ENCODE measurements around the gene XPO5. TPM values are rescaled to one million over a fixed set of nuclear protein-coding genes. Genes with fewer than 3 reads are reported as not detected.

The XPO5 gene
- total RNA-seq, 1 experiment from 2014 or later = 97.8 TPM

DNA sequence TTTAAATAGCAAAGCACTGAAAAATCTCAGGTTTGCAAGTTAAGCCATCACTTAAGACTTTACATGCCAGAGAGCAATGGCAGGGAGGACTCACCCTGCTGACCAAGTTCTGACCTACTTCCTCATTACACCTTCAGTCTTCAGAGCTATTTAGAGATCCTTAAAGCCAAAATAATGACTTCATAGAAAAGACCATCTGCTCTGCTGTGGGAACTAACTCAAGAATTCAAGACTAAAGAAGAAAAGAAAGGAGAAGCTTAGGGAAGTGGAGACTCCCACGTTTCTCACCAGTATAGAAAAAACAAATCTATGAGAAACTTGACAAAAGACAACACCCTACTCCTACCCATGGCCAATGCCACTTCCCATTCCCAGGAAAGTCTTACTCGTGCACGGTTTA is 28.6 kb downstream of the XPO5 start:
- no peak overlapping the region for H3K4me3 Mint-ChIP-seq
- no peak overlapping the region for H3K27ac Mint-ChIP-seq
- H3K4me1 Mint-ChIP-seq = no peaks in the 10 kb centered on the region
- TF ChIP-seq GRHL2 (CRISPR knock-in tag; IDR thresholded peaks at IDR 0.05; ENCODE audit: insufficient replicate concordance, severe bottlenecking) (no peak), SMAD3 (CRISPR knock-in tag; IDR thresholded peaks at IDR 0.05; ENCODE audit: borderline replicate concordance) (no peak), RORB (CRISPR knock-in tag; IDR thresholded peaks at IDR 0.05) (no peak), EMX1 (CRISPR knock-in tag; IDR thresholded peaks at IDR 0.05) (no peak), NR1H2 (CRISPR knock-in tag; IDR thresholded peaks at IDR 0.05) (no peak), NR3C1 (CRISPR knock-in tag; conservative IDR thresholded peaks at IDR 0.05; ENCODE audit: low read depth) (no peak), FOXJ3 (CRISPR knock-in tag; IDR thresholded peaks at IDR 0.05; ENCODE audit: borderline replicate concordance) (no peak), ZNF121 (CRISPR knock-in tag; IDR thresholded peaks at IDR 0.05) (no peak), OVOL2 (CRISPR knock-in tag; IDR thresholded peaks at IDR 0.05; ENCODE audit: borderline replicate concordance) (no peak), JAZF1 (CRISPR knock-in tag; IDR thresholded peaks at IDR 0.05) (no peak), NR2C2 (CRISPR knock-in tag; IDR thresholded peaks at IDR 0.05) (no peak), ZNF416 (CRISPR knock-in tag; IDR thresholded peaks at IDR 0.05) (no peak), CBFB (CRISPR knock-in tag; IDR thresholded peaks at IDR 0.05; ENCODE audit: low read depth) (no peak)
- TF ChIP-seq, protein P1, sequence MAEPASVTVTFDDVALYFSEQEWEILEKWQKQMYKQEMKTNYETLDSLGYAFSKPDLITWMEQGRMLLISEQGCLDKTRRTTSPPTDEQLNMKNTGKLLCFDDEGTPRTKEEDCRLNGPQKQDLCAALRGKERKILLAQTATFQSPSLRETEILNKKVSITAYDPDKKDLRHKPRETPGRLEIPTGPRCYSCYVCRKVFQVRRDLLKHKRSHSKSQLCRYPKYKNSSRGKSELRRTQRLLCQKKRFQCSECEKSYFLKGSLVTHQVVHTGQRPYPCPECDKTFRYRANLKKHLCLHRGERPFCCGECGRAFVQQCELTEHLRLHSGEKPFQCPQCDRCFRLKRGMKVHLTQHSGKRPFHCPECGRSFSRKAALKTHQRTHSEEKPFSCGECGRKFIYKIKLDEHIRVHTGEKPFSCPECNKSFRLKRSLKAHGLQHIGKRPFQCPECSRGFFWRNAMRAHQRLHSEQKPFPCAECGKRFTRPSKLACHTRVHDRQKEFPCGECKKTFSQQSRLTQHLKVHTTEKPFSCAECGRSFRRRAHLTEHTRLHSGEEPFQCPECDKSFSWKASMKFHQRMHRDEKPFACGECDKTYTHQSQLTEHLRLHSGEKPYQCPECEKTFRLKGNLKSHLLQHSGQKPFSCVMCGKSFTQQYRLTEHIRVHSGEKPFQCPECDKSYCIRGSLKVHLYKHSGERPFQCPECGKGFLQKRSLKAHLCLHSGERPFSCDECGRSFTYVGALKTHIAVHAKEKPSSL (CRISPR knock-in tag; conservative IDR thresholded peaks at IDR 0.05) = no peak
- TF ChIP-seq, protein P2, sequence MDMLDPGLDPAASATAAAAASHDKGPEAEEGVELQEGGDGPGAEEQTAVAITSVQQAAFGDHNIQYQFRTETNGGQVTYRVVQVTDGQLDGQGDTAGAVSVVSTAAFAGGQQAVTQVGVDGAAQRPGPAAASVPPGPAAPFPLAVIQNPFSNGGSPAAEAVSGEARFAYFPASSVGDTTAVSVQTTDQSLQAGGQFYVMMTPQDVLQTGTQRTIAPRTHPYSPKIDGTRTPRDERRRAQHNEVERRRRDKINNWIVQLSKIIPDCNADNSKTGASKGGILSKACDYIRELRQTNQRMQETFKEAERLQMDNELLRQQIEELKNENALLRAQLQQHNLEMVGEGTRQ (CRISPR knock-in tag; IDR thresholded peaks at IDR 0.05) = no peak
- TF ChIP-seq, protein P3, sequence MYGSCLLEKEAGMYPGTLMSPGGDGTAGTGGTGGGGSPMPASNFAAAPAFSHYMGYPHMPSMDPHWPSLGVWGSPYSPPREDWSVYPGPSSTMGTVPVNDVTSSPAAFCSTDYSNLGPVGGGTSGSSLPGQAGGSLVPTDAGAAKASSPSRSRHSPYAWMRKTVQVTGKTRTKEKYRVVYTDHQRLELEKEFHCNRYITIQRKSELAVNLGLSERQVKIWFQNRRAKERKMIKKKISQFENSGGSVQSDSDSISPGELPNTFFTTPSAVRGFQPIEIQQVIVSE (CRISPR knock-in tag; IDR thresholded peaks at IDR 0.05; ENCODE audit: borderline replicate concordance) = no peak
- TF ChIP-seq, protein P4, sequence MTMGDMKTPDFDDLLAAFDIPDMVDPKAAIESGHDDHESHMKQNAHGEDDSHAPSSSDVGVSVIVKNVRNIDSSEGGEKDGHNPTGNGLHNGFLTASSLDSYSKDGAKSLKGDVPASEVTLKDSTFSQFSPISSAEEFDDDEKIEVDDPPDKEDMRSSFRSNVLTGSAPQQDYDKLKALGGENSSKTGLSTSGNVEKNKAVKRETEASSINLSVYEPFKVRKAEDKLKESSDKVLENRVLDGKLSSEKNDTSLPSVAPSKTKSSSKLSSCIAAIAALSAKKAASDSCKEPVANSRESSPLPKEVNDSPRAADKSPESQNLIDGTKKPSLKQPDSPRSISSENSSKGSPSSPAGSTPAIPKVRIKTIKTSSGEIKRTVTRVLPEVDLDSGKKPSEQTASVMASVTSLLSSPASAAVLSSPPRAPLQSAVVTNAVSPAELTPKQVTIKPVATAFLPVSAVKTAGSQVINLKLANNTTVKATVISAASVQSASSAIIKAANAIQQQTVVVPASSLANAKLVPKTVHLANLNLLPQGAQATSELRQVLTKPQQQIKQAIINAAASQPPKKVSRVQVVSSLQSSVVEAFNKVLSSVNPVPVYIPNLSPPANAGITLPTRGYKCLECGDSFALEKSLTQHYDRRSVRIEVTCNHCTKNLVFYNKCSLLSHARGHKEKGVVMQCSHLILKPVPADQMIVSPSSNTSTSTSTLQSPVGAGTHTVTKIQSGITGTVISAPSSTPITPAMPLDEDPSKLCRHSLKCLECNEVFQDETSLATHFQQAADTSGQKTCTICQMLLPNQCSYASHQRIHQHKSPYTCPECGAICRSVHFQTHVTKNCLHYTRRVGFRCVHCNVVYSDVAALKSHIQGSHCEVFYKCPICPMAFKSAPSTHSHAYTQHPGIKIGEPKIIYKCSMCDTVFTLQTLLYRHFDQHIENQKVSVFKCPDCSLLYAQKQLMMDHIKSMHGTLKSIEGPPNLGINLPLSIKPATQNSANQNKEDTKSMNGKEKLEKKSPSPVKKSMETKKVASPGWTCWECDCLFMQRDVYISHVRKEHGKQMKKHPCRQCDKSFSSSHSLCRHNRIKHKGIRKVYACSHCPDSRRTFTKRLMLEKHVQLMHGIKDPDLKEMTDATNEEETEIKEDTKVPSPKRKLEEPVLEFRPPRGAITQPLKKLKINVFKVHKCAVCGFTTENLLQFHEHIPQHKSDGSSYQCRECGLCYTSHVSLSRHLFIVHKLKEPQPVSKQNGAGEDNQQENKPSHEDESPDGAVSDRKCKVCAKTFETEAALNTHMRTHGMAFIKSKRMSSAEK (CRISPR knock-in tag; IDR thresholded peaks at IDR 0.05; ENCODE audit: borderline replicate concordance) = no peak
- TF ChIP-seq, protein P5, sequence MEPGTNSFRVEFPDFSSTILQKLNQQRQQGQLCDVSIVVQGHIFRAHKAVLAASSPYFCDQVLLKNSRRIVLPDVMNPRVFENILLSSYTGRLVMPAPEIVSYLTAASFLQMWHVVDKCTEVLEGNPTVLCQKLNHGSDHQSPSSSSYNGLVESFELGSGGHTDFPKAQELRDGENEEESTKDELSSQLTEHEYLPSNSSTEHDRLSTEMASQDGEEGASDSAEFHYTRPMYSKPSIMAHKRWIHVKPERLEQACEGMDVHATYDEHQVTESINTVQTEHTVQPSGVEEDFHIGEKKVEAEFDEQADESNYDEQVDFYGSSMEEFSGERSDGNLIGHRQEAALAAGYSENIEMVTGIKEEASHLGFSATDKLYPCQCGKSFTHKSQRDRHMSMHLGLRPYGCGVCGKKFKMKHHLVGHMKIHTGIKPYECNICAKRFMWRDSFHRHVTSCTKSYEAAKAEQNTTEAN (CRISPR knock-in tag; IDR thresholded peaks at IDR 0.05) = no peak
- TF ChIP-seq, protein P6, sequence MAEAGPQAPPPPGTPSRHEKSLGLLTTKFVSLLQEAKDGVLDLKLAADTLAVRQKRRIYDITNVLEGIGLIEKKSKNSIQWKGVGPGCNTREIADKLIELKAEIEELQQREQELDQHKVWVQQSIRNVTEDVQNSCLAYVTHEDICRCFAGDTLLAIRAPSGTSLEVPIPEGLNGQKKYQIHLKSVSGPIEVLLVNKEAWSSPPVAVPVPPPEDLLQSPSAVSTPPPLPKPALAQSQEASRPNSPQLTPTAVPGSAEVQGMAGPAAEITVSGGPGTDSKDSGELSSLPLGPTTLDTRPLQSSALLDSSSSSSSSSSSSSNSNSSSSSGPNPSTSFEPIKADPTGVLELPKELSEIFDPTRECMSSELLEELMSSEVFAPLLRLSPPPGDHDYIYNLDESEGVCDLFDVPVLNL (CRISPR knock-in tag; IDR thresholded peaks at IDR 0.05; ENCODE audit: borderline replicate concordance, low read depth) = no peak
- DNase-seq (ENCODE audit: low spot score) (no peak), ATAC-seq (no peak)
- ChIA-PET POLR2A (no interaction called here), CTCF (no interaction called here)
- peaks cover 74% of the 10 kb centered on the region for H3K36me3 Mint-ChIP-seq
- H3K27me3 Mint-ChIP-seq (ENCODE audit: low read depth) = no peaks in the 10 kb centered on the region
- no peaks in the 10 kb centered on the region for H3K9me3 Mint-ChIP-seq

Measured in WTC11 (cell line).